ENCODE data around the gene WDR11. TPM values are rescaled to one million over a fixed set of nuclear protein-coding genes. Genes with fewer than 3 reads are reported as not detected.

WDR11 gene
- total RNA-seq, 4 donors from 2014 or later: 4.9 to 22.8 (median 7.8) TPM

DNA sequence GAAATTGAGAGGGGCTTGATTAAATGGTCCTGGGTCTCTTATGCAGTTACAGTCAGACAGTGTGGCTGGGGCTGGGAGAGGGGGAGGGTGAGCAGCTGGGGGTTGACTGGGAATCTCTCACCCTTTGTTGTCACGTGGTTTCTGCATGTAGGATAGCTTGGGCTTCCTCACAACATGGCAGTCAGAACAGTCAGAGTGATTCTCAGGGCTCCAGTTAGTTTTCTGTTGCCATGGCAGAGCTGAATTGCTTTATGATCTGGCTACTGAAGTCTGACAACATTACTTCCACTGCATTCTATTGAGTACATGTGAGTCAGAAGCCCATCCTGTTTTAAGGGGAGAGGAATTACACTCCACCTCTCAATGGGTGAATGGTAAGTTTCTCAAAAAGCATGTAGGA lies 102.7 kb downstream of the WDR11 start:
- in situ Hi-C loops (cut with MboI; ENCODE audit: low sequenced_read_pairs in 4 of 4) (loop anchor here in 1 of 4 donors (25.0 kb wide), 1 partner anchor 658 kb away; no protein-coding TSS in a partner anchor), intact Hi-C loops (cut with DNase I; ENCODE audit: low total_unique reads) (no loop called here)
- DNase-seq (no peak), ATAC-seq (no peak)
- Histone ChIP-seq H3K9me3 (no peaks in the 10 kb centered on the region), H3K27me3 (peaks cover 19 to 33% (median 24%) of the 10 kb centered on the region in 3 donors), H3K36me3 (no peaks in the 10 kb centered on the region), H3K4me1 (no peaks in the 10 kb centered on the region), H3K4me3 (no peak overlapping the region), H3K27ac (no peak overlapping the region)
- TF ChIP-seq, protein P1, sequence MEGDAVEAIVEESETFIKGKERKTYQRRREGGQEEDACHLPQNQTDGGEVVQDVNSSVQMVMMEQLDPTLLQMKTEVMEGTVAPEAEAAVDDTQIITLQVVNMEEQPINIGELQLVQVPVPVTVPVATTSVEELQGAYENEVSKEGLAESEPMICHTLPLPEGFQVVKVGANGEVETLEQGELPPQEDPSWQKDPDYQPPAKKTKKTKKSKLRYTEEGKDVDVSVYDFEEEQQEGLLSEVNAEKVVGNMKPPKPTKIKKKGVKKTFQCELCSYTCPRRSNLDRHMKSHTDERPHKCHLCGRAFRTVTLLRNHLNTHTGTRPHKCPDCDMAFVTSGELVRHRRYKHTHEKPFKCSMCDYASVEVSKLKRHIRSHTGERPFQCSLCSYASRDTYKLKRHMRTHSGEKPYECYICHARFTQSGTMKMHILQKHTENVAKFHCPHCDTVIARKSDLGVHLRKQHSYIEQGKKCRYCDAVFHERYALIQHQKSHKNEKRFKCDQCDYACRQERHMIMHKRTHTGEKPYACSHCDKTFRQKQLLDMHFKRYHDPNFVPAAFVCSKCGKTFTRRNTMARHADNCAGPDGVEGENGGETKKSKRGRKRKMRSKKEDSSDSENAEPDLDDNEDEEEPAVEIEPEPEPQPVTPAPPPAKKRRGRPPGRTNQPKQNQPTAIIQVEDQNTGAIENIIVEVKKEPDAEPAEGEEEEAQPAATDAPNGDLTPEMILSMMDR (IDR thresholded peaks at IDR 0.05 in 4 of 5, conservative IDR thresholded peaks at IDR 0.05 in 1 of 5): no peak
- no peak for TF ChIP-seq POLR2A (IDR thresholded peaks at IDR 0.05)
